HG03066 (cell line): ENCODE results near the gene PRSS16.

Experiments
- ATAC-seq: cut with Tn5 transposase; IDR thresholded peaks from one replicate; pipeline ENCODE4 v1.9.1; 2021; ENCODE audit warnings: low read depth; ENCODE audit not compliant: unreplicated experiment

Gene PRSS16

DNA sequence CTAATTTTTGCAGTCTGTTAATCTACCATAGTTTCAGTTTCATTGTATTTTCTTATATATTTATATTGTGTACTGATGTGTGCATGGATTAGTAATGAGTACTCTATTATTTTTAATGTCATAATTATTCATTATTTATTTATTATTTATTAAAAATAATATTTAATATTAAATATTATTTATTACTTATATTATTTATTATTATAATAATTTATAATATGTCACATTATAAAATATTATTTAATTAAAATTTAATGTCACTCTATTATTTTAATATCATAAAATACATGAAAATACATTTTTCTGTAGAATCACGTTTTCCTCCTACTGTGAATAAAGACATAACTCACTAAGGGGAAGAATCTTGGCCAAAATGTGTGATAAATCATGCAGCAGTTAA lies 34.1 kb downstream of the PRSS16 start:
- ATAC-seq, result no peak

DNA sequence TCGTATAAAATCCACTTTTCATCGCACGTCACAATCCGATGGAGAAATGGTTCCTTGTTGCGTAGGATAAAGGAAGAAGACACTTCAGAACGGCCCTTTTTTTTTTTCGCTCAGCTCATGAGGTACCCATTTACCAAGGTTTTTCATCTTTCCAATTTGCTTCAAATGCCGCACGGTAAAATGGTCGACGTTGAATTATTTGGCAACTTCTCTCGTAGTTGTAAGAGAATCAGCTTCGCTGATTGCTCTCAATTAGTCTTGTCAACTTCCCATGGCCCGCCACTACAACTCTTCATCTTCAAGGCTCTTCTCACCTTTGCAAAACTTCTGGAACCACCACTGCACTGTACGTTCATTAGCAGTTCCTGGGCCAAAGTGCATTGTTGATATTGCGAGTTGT lies 35.8 kb downstream of the PRSS16 start:
- ATAC-seq, result no peak

DNA sequence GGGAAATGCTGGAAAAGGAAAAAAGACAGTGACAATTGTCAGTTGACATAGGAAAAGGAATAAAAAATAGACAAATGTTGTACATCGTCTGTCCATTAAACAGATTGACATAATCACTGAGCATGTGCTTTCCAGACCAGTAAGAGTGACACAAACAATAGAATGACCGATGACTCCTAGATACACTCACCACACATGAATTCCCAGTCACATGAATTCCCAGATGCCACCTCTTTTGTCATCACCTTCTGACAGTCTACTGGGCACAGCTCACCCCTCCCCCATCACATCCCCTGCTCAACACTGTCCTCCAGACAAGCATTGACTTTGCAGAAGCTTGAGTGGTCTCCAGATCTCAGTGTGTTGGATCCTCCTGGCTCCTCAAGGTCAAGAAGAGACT lies 38.6 kb downstream of the PRSS16 start:
- no peak for ATAC-seq

DNA sequence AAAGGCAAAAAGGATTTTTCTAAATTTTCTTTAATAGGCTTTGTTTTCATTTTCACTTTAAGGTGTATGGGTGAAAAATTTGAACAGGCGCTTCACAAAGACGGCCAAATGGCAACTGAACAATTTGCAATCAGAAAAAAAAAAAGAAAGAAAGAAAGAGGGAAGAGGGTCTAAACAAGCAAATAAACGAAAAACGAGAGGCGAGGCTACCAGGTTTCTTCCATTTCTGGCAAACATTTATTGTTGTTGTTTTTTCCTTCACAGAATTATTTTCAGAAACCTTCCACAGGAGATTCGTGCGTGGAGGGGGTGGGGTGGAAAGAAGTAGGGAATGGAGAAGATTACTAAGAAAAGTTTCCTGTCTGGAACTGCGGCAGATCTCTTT lies 40.2 kb downstream of the PRSS16 start:
- no peak for ATAC-seq

DNA sequence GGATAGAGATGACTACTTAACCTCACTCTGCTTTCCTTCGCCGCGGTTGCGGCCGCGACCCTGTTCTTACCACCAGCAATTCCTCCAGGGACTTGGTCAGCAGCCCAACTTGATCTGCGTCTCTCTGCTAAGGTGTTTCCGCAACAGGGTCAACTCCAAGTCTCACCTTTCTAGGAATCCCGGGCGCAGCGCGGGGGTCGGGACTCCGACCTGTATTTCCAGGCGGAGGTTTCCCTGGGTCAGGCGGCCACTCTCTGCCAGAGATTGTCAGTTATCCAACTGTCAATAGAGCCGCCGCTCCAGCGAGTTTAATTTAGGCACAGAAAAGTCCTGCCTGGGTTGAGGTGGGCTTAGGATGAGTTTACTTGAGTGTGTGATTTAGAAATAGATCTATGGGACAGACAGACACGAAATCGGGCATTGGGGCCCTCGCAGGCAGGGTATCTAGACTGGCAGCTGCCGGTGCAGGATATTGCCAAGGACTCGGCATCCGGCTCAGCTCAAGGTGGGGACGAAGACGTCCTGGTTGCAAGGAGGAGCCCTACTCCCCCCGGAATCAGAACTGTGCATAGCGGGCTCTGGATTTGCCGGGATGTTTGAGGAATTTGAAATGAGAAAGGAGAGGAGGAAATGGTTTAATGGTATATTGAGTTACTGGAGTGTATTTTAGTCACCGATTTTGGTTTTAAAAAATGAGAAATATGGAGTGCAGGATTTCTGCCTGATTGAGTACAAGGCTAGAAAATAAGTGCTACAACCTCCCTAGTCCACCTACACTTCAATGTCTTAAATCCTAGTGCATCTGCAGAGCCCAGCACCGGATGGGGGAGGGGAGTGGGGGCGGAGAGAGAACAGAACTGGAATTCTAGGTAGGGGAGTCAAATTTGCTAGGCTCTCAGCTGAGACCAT lies 40.9 kb downstream of the PRSS16 start:
- ATAC-seq, result no peak

DNA sequence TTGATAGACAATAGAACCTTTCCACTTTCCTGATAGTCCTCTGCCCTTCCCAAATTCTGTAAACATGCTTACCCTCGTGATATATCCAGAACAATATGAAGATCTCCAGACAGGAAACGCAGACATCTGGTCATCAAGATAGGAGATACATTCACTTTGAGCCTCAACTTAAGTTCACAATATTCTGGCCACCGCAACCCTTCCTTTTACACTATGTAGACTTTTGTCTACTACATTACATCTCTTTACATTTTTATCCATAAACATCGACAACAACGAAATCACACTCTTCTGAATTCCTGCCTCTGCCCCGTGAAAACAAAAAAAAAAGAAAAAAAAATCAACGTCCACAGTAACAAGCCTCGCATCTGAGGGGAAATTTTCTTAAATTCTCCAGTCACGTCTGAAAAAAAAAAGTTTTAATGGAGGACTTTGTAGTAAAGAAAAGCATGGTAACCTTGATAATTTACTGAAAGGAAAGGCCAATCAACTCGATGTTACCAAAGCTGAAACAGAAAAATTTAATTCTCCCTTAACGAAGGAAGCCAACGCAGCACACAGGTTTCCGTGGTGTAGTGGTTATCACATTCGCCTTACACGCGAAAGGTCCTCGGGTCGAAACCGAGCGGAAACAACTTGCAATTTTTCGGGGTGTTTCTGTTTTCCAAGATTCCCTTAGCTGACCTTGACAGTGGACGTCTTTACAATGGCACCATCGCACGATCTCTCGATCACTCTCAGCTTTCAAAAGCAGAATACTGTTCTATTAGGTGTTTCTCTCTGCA lies 42.8 kb downstream of the PRSS16 start:
- ATAC-seq, result no peak

DNA sequence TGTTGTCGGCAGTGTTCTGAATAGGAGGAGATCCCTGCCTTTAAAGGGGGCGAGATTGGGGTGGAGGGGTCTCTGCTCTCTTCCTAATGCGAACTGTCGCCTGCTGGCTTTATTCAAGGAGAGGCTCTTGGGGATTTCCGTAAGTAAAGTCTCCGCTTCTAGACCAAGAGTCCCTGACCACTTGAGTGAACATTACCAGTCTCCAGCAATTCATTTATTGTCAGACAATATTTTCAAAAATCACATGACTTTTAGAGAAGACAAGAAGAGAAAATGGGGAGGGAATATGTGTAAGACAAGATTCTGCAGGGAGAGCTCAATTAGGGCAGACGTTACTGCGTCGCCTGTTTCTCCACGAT lies 43.3 kb downstream of the PRSS16 start:
- no peak for ATAC-seq

DNA sequence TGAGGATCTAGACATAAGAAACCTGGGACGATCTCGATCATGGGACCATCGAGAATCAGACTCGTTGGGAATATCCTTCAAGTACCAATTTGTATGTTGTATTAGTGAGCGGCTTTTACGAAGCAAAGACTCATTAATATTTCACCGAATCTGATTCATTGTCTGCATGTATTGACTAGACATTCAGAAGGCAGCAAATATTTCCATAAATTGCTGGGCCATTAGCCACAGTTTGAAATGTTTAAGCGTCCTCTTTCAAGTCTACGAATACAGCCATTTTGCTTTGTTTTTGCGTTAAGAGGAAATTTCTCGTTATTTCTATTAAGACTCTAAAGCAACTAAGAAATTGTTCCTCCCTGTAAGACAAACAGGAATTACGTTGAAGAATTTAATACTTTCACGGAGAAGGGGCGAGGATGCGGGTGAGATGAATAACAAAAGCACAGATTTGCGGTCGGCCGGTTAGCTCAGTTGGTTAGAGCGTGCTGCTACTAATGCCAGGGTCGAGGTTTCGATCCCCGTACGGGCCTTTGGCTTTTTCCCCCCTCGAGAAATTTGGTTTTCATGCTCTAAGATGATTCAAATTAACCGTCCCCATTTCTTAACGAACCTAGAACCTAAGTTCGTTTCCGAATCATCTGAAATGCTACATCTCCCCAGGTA lies 46.1 kb downstream of the PRSS16 start:
- no peak for ATAC-seq

DNA sequence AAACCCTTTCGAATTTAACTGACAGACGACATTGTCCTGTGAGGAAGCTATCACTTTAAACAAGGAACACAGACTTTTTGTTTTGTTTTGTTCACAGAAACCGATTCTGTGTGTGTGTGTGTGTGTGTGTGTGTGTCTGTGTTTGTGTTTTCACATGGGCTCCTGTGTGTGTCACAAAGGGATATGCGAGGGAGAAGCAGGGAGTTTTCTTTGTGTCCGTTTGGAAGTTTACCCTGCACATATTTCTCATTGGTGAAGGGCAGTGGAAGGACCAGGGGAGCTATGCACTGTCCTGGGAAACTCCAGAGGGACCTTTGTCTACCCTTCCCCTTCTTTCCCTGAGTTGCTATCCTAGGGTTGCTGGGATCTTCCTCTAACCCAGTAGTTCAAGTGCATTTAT lies 46.9 kb downstream of the PRSS16 start:
- ATAC-seq, result no peak

DNA sequence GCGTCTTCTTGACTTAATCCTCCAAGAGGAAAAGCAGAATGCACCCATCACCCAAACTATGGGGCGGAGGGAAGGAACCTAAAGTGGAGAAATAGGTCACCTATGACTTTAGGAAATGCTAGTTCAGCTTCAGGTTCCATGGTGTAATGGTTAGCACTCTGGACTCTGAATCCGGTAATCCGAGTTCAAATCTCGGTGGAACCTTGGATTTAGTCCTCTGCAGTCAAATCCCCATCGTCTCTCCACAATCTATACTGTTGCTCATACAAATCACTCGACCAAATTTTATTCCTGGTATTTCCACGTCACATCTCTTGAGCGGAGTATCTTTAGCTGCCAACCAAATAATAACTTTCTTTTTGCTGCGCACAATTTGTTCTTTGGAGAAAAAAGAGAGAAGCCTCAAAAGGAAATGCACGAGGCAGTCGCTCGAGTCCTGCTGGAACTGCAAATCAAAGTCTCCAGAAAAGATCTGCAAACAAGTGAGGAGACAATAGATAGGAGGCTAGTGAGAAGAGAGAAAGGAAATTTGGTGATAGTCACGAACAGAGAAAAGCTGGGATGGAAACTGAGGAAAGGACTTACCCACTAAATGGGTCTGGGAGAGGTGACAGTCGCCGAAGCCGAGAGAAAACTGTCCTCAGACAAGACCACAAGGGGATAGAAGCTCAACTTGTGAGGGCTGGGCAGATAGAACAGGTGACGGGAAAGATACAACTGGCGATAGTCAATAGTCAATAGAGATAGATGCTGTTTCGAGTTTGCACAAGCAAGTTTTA lies 48.0 kb downstream of the PRSS16 start:
- no peak for ATAC-seq

DNA sequence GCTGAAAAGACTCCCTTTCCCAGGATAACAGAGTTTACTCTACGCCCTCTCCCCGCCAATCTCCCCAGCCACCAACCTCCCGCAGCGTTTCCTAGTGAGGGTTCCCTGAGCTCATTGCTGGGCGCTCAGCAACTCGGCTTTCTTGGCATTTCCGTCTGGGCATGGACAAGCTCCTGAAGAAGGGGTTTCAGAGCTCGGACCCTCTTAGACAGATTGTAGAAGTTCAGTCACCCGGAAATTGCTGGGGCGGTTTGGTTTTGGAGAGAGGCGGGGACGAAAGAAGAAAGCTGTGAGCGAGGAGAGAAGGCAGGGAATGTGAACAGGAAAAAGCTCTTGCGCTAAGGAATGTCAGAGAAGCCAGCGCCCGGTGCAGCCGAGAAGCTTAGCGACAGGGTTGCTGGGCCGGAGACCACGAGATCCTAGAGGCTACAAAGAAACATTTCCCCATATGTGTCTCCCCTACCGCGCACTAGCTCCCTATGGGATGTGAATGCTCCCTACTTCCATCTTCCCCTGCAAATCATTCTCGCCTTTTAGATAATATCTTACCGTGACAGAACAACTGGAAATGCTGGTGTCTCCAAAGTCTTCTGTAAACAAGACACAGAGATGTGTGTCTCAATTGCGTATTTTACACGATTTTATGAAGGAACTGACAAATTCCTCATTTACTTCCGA lies 48.7 kb downstream of the PRSS16 start:
- ATAC-seq, result no peak

DNA sequence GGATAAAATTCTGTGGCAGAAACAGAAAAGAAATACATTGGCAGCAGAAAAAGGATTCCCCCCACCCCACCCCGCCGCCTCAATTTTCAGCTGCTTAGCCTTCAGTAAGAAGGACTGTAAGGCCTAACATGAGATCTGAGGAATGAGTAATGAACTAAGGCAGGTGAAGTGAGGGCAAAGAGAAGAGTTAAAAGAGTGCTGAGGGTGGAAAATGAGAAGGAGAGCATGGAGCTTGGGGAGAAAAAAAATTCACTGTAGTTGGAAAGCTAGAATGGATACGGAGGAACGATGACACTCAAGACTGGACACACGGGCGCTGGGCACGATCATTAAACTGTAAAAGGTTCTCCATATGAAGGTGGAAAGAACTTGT lies 50.0 kb downstream of the PRSS16 start:
- ATAC-seq, result no peak

DNA sequence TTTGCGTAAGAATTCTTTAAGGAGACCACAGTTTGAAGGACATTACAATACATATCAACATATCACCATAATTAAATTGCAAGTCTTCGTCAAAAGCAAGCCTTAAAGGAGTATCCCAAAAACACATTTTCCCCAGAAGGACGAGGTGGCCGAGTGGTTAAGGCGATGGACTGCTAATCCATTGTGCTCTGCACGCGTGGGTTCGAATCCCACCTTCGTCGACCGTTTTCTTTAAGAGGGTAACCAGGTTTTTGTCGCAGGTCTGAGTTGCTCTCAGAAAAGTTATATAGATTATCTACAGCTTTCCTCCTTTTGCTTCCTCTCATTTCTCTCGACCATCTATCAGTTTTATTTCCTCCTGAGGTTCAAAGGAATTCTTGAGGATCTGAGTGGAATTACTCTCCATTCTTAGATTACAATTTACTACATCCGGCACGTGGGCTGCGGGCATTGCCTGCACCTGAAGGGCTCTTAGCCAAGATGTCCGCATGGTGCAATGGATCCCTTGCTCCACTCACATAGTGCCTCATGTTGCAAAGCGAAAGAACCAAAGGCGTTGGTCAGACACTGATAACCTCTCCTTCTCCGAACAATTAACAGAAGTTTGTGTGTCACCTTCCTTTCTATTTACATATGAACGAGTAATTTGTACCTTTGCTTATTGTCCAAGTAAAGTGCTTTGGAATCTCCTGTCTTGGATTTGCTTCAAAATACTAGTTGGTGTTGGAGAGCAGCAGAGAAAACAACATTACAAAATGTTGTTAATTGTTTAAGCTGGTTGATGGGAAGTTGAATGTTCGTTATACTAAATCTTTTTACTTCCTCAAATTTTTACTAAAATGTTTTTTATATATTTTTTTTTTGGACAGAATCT lies 50.6 kb downstream of the PRSS16 start:
- ATAC-seq, result no peak

DNA sequence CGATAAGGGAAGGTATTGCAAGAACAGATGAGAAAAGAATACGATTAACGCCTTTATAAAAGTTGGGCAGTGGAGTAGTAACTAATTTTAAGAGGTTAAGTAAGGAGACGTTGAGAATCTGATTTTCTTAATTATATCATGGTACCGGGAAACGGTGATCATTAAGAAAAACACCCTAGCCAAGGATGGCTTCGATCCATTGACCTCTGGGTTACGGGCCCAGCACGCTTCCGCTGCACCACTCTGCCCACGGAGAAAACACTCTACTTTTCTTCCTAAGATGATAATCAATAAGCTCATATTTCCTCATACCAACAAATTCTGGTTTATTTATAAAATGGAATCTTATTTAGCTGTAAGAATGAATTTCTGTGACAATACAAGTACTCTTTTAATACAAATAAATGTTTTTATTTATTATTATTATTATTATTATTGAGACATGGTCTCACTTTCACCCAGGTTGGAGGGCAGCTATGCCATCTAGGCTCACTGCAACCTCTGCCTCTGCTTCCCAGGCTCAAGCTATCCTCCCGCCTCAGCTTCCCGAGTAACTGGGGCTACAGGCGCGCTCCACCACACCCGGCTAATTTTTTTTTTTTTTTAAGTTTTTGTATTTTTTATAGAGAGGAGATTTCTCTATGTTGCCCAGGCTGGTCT lies 56.2 kb downstream of the PRSS16 start:
- ATAC-seq, result no peak
